ENCODE data around the gene RBCK1.

RBCK1 gene

GRCh38 chr20:400454-401275, 7.4 kb upstream of the RBCK1 start:
- no peak for TF ChIP-seq ZNF274 (IDR thresholded peaks at IDR 0.05; ENCODE audit: low read depth, low read length)
- no peak overlapping the region for H3K4me3 ChIP-seq (ENCODE audit: low read length)

GRCh38 chr20:401682-402495, 6.2 kb upstream of the RBCK1 start:
- no peak overlapping the region for H3K4me3 ChIP-seq (ENCODE audit: low read length)

GRCh38 chr20:402496-402885, 5.6 kb upstream of the RBCK1 start:
- TF ChIP-seq ZNF274 (IDR thresholded peaks at IDR 0.05; ENCODE audit: low read depth, low read length), result no peak

More at GRCh38 chr20:401682-402495, 6.2 kb upstream of the RBCK1 start:
- no peak for TF ChIP-seq ZNF274 (IDR thresholded peaks at IDR 0.05; ENCODE audit: low read depth, low read length)

GRCh38 chr20:402898-403581, 5.1 kb upstream of the RBCK1 start:
- no peak for TF ChIP-seq ZNF274 (IDR thresholded peaks at IDR 0.05; ENCODE audit: low read depth, low read length)
- H3K4me3 ChIP-seq (ENCODE audit: low read length), result no peak overlapping the region

More at GRCh38 chr20:402496-402885, 5.6 kb upstream of the RBCK1 start:
- no peak overlapping the region for H3K4me3 ChIP-seq (ENCODE audit: low read length)

GRCh38 chr20:403582-403957, 4.5 kb upstream of the RBCK1 start:
- no peak for TF ChIP-seq ZNF274 (IDR thresholded peaks at IDR 0.05; ENCODE audit: low read depth, low read length)
- H3K4me3 ChIP-seq (ENCODE audit: low read length), result no peak overlapping the region

GRCh38 chr20:404088-404487, 4.0 kb upstream of the RBCK1 start:
- H3K4me3 ChIP-seq (ENCODE audit: low read length), result no peak overlapping the region
- no peak for TF ChIP-seq ZNF274 (IDR thresholded peaks at IDR 0.05; ENCODE audit: low read depth, low read length)

GRCh38 chr20:406200-407132, 1.6 kb upstream of the RBCK1 start:
- no peak for TF ChIP-seq ZNF274 (IDR thresholded peaks at IDR 0.05; ENCODE audit: low read depth, low read length)
- no peak overlapping the region for H3K4me3 ChIP-seq (ENCODE audit: low read length)

GRCh38 chr20:407133-407952, 756 bp upstream of the RBCK1 start:
- peak overlapping the region; percentile 53; the same call in 1 of the 2 replicates for H3K4me3 ChIP-seq (ENCODE audit: low read length)
- TF ChIP-seq ZNF274 (IDR thresholded peaks at IDR 0.05; ENCODE audit: low read depth, low read length), result no peak

- no peak for TF ChIP-seq ZNF274 (IDR thresholded peaks at IDR 0.05; ENCODE audit: low read depth, low read length)
- H3K4me3 ChIP-seq (ENCODE audit: low read length), result peak overlapping the region; percentile 86
These were observed 971 bp downstream of the RBCK1 start for GRCh38 chr20:408843-409696.

GRCh38 chr20:409697-410559, 1.8 kb downstream of the RBCK1 start:
- TF ChIP-seq ZNF274 (IDR thresholded peaks at IDR 0.05; ENCODE audit: low read depth, low read length), result no peak
- H3K4me3 ChIP-seq (ENCODE audit: low read length), result peak overlapping the region; percentile 86

GRCh38 chr20:412081-412480, 4.0 kb downstream of the RBCK1 start:
- no peak for TF ChIP-seq ZNF274 (IDR thresholded peaks at IDR 0.05; ENCODE audit: low read depth, low read length)
- H3K4me3 ChIP-seq (ENCODE audit: low read length), result no peak overlapping the region
